ENCODE data around the gene DNAH14.

GRCh38 chr1:225319871-225320270 lies 390.4 kb downstream of the DNAH14 start:
- TF ChIP-seq CTCF (IDR thresholded peaks at IDR 0.05; ENCODE audit: poor library complexity): no peak
- no peak for TF ChIP-seq EZH2 (IDR thresholded peaks at IDR 0.05; ENCODE audit: borderline replicate concordance)
- no peak for TF ChIP-seq EZH2phosphoT487 (IDR thresholded peaks at IDR 0.05; ENCODE audit: low read depth, severe bottlenecking, unreplicated experiment)
